DND-41 (cell line): ENCODE measurements around the gene PLAA.

Source experiments
- ATAC-seq: fragments of 200-7000 bp; cut with Tn5 transposase; 3 replicates; pipeline ENCODE4 v1.9.1; 2021; ENCODE audit warnings: low read depth; ENCODE audit not compliant: insufficient read depth
- DNase-seq: peaks from one replicate; pipeline ENCODE4 v3.0.0-alpha.2; 2020
- H2AFZ ChIP-seq: 2 replicates; pipeline ENCODE4 v1.6.0; 2012; ENCODE audit warnings: low read depth, low read length
- H3K27ac ChIP-seq: 2 replicates; pipeline ENCODE4 v1.5.1; 2012; ENCODE audit warnings: low read length, inconsistent platforms
- H3K27me3 ChIP-seq: fragments of 200-600 bp; sonication (generic); 2 replicates; pipeline ENCODE4 v1.6.0; 2012; ENCODE audit warnings: low read length, mild to moderate bottlenecking, inconsistent platforms; ENCODE audit not compliant: insufficient read depth, poor library complexity
- H3K36me3 ChIP-seq: 2 replicates; pipeline ENCODE4 v1.5.1; 2012; ENCODE audit warnings: low read length, inconsistent platforms; ENCODE audit not compliant: insufficient read depth
- H3K4me1 ChIP-seq: 2 replicates; pipeline ENCODE4 v1.5.1; 2012; ENCODE audit warnings: mild to moderate bottlenecking, low read length; ENCODE audit not compliant: insufficient read depth
- H3K4me2 ChIP-seq: 2 replicates; pipeline ENCODE4 v1.6.0; 2012; ENCODE audit warnings: mild to moderate bottlenecking, moderate library complexity, low read length, inconsistent platforms; ENCODE audit not compliant: insufficient read depth
- H3K4me3 ChIP-seq, 2 experiments: fragments of 200-600 bp in 1 of 2; shearing (Covaris generic) in 1 of 2; 2 replicates each; pipeline ENCODE4 v1.5.1; 2012 to 2016; ENCODE audit warnings: inconsistent platforms in 2 of 2, low read length in 2 of 2, mild to moderate bottlenecking in 2 of 2, low read depth in 1 of 2, moderate library complexity in 1 of 2
- H3K79me2 ChIP-seq: 2 replicates; pipeline ENCODE4 v1.6.0; 2012; ENCODE audit warnings: low read length, inconsistent platforms; ENCODE audit not compliant: insufficient read depth
- H3K9ac ChIP-seq: 2 replicates; pipeline ENCODE4 v1.6.0; 2012; ENCODE audit warnings: low read depth, mild to moderate bottlenecking, inconsistent platforms, low read length, moderate library complexity
- H3K9me3 ChIP-seq: 2 replicates; pipeline ENCODE4 v1.5.1; 2012; ENCODE audit warnings: low read length, moderate library complexity, mild to moderate bottlenecking, inconsistent platforms; ENCODE audit not compliant: insufficient read depth, severe bottlenecking
- H4K20me1 ChIP-seq: 2 replicates; pipeline ENCODE4 v1.6.0; 2012; ENCODE audit warnings: low read length; ENCODE audit not compliant: insufficient read depth
- CTCF ChIP-seq: IDR thresholded peaks from 2 replicates; pipeline ENCODE4 v1.5.1; 2012; ENCODE audit warnings: borderline replicate concordance, low read length, moderate library complexity, mild to moderate bottlenecking; ENCODE audit not compliant: poor library complexity, severe bottlenecking; ENCODE audit errors: extremely low read depth
- EZH2 ChIP-seq: IDR thresholded peaks from 3 replicates; pipeline ENCODE4 v1.6.1; 2012; ENCODE audit warnings: borderline replicate concordance, low read depth, mild to moderate bottlenecking, moderate library complexity, low read length, inconsistent platforms; ENCODE audit not compliant: severe bottlenecking

The PLAA gene

GRCh38 chr9:26946753-26947727 lies at the start of gene PLAA:
Gene PLAA, minus strand, starts transcription at chr9:26947242. Its CDS starts 197 bp downstream, at chr9:26947045.
- peak; percentile 82 for DNase-seq

GRCh38 chr9:26995810-26996209 lies 48.8 kb upstream of the PLAA start:
- no peaks in the 10 kb centered on the region for H3K27me3 ChIP-seq
- H2AFZ ChIP-seq = no peak overlapping the region
- DNase-seq = no peak
- peaks cover 5% of the 10 kb centered on the region; the same call in 1 of the 2 replicates for H3K36me3 ChIP-seq
- H3K27ac ChIP-seq = no peak overlapping the region
- H3K79me2 ChIP-seq = no peaks in the 10 kb centered on the region
- no peaks in the 10 kb centered on the region for H4K20me1 ChIP-seq
- H3K4me1 ChIP-seq = no peaks in the 10 kb centered on the region
- H3K4me2 ChIP-seq = no peak overlapping the region
- TF ChIP-seq CTCF = no peak
- TF ChIP-seq EZH2 = no peak
- no peaks in the 10 kb centered on the region for H3K9me3 ChIP-seq
- H3K9ac ChIP-seq = no peak overlapping the region
- ATAC-seq = no peak
- no peak overlapping the region for H3K4me3 ChIP-seq

More at GRCh38 chr9:26946753-26947727, at the start of gene PLAA:
- Histone ChIP-seq H3K9ac (peak within 1 kb of the TSS; percentile 96), H3K4me3 (peak within 1 kb of the TSS; percentile 65 to 86), H3K27me3 (no peaks in the 10 kb centered on the region), H3K36me3 (peaks cover 10% of the 10 kb centered on the region), H3K9me3 (no peaks in the 10 kb centered on the region), H3K79me2 (peaks cover 53% of the 10 kb centered on the region), H3K27ac (peak within 1 kb of the TSS; percentile 100), H3K4me1 (peaks cover 46% of the 10 kb centered on the region), H4K20me1 (peaks cover 22% of the 10 kb centered on the region; the same call in 1 of the 2 replicates), H3K4me2 (peak within 1 kb of the TSS; percentile 92), H2AFZ (peak within 1 kb of the TSS; percentile 85)
- peak; percentile 93 for ATAC-seq
- TF ChIP-seq CTCF = peak; percentile 6
- no peak for TF ChIP-seq EZH2

GRCh38 chr9:26983340-26983739 lies 36.3 kb upstream of the PLAA start:
- Histone ChIP-seq H4K20me1 (no peaks in the 10 kb centered on the region), H2AFZ (no peak overlapping the region), H3K4me2 (no peak overlapping the region), H3K4me3 (no peak overlapping the region), H3K9me3 (no peaks in the 10 kb centered on the region), H3K36me3 (peaks cover 8% of the 10 kb centered on the region), H3K27ac (no peak overlapping the region), H3K4me1 (no peaks in the 10 kb centered on the region), H3K9ac (no peak overlapping the region), H3K27me3 (no peaks in the 10 kb centered on the region), H3K79me2 (no peaks in the 10 kb centered on the region)
- DNase-seq (no peak), ATAC-seq (no peak)
- TF ChIP-seq EZH2 (no peak), CTCF (no peak)
